GM04504 (cell line): Measurements from ENCODE around the gene KCNJ6.
A peak's percentile ranks its signal among the peaks of the same experiment; 100 is the strongest.

Experiments
- DNase-seq: peaks from one replicate; pipeline ENCODE4 v3.0.0-alpha.2; 2012; ENCODE audit warnings: low read depth

The KCNJ6 gene

DNA sequence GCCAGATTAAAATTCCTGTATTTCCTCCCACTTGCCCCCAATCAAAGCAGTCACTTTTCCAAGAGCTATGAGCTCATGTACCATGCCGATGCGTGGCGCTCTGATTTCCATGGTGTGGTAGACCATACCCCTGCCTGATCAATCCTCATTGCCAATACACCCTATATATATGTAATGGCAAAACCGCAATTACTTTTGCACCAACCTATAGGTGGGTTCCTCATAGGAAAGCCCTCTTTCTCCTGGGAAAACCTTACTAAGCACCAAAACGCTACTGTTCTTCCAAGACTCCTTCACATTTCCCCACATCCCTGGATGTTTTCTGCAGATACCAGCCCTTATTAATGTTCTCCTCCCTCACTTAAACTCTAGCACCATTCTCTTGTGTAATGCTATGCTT is 11.0 kb downstream of the KCNJ6 start:
- no peak for DNase-seq

DNA sequence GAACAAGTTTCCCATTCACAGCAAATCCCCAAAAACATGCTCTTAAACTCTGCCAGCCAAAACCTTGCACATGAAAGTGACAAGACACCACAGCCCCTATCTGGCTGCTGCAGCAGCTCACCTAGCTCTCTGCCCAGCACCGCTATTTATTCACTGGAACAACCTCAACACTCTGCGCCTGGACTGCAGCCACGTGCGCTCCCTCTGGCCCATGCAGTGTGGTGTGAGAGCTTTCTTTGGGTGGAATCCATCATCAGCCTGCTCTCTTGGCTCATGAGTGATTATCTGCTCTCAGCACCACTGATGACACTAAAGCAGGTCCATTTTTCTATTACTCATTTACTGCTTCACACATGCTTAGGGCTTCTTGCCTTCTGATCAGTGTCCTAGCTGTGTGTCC is 11.4 kb downstream of the KCNJ6 start:
- DNase-seq, result no peak

DNA sequence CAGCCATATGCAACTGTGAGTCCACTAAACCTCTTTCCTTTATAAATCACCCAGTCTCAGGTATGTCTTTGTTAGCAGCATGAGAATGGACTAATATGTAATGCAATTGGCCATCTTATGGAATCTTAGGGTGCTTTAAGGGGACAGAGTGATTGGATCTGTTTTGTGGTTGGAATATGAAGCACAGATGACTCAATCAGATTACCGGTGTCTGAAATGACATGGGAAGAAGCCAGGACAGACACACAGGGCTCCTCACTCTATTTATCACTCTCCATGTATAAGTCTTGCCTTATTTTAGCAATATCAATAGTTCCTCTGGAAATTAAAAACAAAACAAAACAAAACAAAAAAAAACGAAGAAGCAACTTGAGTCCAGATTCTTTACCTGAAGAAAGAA is 12.9 kb downstream of the KCNJ6 start:
- DNase-seq, result no peak

DNA sequence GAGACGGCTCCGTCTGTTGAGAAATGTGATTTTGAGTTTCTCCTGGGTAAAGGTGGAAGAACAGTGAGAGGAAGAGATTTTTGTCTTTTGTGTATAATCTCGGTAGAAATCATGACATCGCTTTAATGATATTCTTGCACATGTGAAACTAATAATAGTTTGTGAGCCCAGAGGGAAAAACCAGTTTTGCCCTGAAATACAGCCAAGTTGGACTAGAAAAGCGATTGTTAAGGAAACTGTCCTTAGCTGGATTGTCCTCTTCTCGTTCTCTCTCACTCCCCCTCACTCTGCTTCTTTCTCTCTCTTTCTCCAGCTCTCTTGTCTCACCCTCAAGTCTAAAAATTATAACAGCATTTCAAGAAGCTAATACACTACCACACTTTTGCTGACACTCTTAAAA is 17.1 kb downstream of the KCNJ6 start:
- DNase-seq, result no peak

DNA sequence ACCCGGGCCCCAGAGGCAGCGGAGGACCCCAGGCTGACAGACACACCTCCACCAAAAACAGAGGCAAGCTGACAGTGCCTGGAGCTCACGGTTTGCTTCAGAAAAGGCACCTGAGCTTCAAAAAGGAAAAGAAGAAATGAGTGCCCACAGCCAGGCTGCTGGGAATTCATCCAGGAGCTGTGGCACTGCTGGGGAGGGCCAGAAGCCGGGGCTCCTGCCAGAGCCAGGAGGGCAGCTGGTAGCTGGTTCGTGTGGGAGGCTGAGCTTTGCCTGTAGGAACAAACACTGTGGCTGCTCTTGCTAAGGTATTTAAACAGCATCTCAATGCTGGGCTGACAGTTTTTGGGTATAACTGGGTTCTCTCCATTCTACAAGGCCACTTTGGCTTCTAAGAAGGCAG is 19.5 kb downstream of the KCNJ6 start:
- no peak for DNase-seq

DNA sequence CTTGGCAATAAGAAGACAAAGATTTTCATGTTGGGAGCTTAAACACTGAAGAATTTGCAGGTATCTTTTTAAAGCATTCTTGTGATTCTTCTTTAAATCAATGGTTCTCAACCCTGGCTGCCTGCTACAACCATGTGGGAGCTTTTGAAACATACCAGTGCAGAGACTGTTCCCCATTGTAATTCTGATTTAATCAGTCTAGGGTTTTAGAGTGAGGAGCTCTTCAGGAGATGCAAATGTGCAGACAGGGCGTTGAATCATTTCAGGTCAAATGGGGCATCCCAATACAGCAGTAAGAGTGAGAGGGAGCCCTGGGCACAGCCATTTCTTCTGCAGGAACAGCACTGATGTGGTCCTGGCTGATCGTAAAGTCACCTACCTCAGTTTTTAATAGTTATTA is 24.3 kb downstream of the KCNJ6 start:
- DNase-seq, result no peak

DNA sequence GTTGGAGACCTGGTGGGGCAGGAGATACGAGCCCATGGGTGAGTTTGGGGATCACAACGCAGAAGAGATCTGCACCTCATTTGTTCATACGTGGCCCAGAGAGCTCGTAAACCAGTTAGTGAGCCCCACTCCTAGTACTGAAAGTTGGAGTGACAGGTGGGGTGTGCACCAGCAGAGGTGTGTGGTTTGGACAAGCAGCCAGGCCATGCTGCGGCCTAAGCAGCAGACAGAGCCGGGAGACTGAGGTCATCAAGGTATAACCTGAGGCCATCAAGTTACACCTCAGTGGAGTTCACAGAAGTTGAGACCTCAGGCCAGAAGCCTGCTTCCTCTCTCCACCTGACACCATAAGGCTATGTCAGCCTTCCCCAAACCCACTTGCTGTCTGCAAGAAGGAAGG is 27.6 kb downstream of the KCNJ6 start:
- DNase-seq, result no peak

DNA sequence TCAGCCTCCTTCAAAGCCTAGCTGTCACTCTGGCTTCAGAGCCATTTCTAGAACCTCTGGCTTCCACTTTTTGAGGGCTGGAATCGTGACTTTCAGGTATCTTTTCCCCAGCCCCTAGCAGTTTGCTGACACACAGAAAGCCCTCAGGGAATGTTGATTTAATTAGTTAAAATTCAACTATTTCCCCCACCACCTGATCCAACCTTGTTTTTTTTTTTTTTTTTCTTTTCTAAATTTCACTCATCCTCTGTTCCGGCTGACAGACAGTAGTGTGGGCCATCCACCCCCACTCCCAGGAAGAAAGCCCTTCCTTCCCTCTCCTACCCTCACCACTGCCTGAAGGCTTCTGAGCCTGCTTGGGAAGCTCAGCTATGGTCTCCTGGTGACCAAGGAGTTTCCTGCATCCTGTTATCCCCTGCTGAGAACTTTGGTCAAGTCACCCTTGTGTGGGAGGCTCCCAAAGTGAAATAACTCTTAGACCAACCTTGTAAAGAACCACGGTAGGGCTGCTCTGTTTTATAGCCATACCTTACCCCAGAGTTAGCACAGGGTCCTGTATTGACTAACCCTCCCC is 29.4 kb downstream of the KCNJ6 start:
- no peak for DNase-seq

DNA sequence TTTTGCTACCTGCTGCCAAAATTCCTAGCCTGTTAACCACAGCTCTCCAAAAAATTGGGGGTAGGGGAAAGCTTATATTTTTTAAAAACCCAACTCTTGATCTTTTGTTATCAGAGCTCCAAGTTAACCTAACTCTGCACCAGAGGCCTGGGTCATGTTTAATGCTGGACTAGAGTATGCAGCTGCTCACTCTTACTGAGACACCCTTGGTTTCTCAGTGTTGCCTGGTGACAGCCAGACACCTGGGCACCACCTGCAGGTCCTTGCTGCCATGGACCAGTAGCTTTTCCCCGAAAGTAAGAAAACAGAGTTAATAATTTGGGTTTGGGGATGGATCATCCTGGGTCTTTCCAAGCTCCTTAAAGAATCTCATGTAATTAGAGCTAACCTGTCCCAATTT is 30.1 kb downstream of the KCNJ6 start:
- no peak for DNase-seq

DNA sequence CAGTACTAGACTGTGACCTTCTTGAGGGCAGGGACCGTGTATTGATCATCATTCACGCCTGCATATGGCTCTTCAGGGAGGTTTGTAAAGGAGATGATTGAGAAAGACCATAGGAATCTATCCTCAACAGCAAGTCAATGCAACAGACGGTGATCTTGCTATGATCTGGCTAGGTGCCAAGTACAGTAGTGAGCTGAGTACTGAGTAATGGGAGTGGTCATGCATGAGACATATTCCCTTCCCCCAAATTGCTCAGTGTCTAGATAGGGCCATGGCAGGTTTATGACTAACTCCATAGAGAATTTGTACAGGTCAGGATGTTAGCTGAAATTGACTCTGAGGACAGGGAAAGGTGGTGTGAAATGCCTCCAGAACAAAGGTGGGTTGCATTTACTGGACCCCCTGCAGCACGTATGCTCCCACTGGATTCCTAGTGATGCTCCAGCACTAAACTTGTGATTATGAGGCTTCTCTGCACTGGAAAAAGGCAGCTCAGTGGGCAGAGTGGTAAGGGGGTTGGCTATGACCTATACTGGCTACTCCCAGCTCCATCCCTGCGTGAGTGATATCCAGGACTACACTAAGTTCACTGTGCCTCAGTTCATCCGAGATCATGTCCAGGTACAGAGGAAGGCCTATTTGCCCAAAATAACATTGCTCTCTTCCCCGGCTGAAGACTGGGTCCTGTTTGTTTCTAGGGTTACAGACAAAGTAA is 37.2 kb downstream of the KCNJ6 start:
- no peak for DNase-seq

DNA sequence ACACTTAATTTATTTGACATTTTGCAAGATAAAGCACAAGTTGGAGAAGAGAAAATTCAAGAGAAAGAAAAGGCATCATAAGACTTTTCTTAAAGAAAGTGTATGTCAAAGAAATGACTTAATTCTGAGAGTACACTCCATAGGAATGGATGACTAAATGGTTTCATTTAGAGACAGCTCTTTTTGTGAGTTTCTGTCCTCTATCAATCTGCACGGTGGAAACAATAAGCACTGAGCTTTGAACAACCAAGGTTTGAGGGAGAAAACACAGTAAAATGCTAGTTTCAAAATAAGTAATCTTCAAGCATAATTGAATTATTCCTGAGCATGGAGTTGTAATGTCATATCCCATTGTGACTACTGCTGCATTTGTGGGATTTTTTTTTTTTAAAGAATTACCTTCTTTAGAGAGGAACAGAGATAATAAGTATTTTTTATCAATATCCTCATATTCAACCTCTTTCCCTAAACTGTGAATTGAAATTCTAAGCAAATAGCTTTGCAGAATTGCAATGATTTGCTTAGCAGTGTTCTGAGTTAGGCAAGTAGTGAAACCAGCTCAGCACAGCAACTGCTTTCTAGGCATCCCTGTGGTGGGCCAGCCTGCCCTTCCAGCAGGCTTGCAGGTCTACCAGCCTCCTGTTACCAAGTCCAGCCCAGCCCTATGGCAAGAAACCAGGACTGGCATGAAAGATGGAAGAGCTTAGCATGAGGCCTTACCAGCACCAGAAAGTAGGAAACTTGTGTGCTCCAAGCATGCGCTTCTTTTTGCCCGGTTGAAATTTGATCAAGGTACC is 38.2 kb downstream of the KCNJ6 start:
- no peak for DNase-seq

DNA sequence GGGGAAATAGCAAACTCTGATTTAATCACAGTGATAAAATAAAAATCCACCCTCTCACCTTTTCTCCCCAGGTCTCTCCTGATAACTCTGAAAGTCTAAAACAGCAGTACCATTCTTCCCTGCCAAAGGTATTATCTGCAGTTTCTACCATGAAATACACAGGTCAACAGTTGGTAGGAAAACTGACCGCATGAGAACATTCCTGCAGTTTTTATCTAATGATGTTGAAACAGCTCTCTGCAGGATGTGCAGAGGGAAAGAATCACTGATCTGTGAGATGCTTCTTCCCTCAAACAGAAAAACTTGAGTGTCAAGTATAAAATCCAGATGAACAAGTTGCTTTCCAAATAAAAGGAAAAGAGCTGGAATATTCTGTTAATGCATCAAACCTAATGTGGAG is 39.1 kb downstream of the KCNJ6 start:
- DNase-seq, result no peak

DNA sequence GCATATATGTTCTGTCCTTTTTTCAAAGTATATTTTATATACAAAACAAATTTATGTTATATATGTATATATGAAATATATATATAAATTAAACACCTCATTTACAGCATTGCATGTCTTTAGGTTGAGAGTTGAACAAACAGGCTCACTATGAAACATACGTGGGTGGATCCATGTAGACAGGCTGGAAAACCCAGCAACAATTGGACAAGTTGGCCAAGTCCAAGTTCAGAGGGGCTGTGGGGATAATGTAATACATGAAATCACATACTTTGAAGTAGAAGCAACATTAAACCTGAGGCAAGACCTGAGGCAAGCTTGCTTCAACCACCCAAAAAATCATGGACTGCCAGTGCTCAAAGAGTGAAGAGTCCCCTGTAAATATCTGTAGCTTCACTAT is 39.7 kb downstream of the KCNJ6 start:
- DNase-seq, result no peak

DNA sequence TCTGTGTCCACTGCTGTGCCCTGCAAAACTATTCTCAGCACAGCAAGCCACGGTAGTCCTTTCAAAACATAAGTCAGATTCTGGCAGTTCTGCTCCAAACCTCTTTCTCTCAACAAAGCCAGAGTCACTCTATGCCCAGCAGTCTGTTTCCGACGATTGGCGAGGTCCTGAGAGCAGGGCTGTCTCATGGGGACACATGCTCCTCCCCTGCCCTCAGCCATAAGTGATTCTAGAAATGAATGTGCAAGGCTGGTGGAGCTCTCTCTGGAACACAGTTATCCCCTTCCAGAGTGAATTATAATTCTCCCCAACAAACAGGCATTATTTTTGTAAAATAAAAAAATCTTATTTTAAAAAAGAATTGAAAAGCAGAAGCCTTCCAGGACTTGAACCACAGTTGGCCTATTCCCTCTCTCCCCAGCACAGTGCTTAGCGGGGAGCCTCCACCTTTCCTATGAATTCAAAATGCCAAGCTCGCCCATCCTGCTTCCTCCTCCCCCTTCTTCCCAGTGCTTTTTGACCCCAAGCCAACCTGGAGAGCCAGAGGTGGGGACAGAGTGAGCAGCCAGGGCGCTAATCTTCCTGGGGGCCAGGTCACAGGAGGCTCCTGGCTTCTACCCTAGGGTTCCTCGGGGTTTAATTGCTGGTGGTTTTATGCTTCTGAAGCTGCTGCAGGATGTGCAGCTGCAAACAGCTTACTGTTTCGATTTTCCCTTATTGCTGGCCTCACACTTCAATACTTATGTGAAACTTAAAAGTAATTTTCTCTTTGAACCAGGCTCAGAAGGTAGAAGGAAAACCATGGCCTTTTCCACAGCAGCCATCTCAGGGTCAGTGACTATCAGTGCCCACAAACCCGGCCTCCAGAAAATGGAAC is 41.1 kb downstream of the KCNJ6 start:
- no peak for DNase-seq

DNA sequence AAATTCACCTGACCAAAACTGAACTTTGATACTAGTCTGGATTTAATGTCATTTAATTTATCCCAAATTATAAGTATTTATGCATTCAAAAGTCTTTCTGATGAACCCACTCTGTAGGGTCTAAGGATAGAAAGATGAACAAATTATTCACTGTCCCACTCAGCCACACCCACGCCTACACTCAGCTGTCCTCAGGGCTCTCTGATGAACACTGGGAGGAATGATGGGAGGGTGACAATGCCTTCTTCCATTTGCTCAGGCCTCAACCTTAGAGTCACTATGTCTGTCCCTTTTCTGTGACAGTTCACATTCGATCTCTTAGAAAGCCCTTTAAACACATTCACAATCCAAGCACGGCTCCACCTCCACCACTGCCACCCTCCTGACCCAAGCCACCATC is 41.8 kb downstream of the KCNJ6 start:
- DNase-seq, result no peak

DNA sequence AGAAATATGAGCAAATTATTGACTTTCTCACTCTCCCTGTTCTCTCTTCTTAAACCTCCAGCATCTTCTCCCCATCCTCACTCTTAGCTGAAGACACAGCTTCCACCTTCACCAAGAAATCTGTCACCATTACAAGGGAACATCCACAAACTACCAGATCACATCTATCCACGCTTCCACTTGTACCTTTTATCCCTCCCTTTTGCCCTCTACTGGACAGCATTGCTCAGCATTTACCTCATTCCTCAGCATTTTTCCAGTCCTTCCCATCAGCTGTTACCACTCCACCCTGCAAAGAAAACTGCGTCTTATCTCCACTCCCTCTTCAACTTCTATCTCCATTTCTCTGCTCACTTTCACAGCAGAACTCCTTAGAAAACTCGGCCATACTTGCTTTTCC is 42.6 kb downstream of the KCNJ6 start:
- no peak for DNase-seq

DNA sequence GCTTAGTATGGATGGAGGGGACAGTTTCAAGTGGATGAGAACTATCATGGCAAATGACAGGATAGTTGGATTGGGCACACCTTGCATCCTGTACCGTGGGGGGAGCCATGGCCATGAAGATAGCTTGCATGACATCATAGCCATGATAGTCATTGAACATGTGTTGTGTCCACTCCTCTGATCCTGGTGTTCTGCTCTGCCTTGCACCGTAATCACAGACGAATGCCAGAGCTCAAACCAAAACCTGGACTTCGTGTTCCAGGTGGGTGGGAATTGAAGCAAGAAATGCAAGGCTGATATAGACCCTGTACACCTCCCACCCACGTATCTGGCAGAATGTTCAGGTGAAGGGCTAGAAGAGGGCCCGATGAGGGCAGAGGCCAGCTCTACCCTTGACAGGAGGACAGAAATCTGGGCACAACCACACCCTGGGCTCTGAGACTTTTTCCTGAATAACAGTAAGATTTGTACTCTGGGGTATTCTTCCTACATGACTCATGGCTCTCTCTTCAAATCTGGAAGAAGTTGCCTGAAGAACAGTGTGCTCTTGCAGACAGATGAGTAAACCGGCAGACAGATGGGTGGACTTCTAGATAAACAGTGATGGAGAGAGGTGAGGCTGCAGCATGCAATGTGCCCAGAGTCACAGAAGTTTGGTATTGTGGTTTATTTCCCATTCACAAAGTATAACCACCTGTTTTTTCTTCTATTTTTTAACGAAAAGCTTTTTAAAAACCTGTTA is 45.0 kb downstream of the KCNJ6 start:
- DNase-seq, result peak; percentile 63

DNA sequence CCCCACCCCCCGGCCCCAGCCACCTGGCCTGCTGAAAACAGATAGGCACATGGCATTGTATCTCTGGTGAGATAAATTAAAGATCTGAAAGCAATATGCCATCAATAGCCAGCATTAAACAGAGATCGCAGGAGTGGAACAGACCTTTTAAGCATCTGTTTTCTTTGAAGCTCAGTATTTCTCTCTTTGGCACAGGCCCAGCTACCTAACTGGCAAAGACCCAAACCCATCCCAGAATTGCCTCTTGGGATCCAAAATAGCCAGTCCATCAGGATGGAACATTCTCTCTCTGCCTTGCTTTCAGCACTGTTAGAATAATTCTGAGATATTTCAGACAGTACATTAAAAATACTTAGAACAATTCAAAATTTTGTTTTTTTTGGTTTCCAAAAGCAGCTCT is 46.0 kb downstream of the KCNJ6 start:
- DNase-seq, result no peak

DNA sequence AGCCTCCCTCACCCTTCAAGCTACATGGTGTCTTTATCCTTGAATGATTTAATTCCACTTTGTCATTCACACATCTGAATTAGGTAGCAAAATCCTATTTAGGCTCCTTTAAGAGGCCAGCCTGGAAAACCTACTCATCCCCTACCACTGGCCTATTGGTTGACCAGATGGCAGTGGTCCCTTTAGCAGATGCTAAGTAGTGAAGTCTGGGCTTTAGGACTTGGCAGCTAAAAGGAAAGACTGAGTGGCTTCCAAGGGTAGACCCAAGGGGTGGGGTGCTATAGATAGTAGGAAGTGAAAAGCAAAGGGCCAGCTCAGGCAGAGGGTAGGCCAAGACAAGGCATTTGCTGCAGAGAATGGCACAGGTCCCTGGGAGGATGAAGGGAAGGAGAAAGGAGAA is 46.6 kb downstream of the KCNJ6 start:
- DNase-seq, result no peak

DNA sequence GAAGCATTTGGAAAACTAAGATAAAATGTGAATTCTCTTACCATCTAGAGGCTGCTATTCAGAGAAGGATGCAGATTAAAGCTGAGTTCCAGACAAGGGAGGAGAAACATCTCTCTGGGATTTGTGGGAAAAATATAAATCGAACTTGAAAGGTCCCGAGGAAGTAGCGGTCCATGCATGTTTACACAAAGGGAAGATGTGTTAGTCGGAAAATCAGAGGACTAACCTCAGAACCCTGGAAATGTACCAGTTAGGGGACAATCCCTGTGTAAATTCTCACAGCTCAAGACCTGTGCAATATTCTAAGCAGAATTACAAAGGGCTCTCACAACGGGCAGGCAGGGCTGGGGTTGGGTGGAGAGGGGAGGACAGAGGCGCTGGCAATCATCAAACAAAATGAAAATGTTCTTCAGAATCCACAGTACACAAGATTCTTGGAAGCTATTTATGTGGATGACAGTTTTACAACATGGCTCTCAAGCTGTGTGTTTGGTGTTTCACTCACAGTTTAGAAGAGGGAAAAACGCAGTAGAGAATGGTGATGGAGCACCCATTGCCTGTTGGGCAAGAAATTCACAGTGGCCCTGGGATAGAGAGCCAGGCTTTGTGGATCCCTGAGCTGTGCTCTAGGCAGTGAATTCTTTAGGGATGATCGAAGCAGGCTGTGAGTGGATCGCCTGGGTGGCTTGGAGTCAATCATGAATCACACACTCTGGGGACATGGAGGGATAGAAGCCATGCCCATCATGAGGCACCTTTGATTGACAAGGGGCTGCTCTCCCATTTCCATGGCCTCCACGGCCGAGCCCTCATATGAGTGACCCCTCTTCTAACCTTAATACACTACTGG is 47.6 kb downstream of the KCNJ6 start:
- DNase-seq, result peak; percentile 52

DNA sequence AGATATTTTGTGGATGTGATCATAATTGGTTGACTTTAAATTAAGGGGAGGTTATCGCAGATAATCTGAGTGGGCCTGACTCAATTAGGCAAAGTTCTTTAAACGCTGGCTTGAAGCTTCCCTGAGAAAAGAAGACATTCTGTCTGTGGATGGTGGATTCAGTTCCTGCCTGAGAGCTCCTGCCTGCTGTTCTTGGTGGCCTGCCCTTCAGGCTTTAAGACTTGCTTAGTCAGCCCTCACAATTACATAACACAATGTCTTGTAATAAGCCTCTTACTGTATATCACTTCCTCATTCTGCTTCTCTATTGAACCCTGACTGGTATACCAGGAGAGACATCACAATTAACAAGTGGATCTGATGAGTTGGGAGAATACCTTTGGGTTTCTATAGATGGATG is 50.2 kb downstream of the KCNJ6 start:
- no peak for DNase-seq
